ENCODE data around the gene MAMSTR.

- TF ChIP-seq POLR2AphosphoS5 (IDR thresholded peaks at IDR 0.05; ENCODE audit: low read depth, low read length) (no peak), POLR2A (IDR thresholded peaks at IDR 0.05; ENCODE audit: low read depth, low read length) (no peak), TAF1 (IDR thresholded peaks at IDR 0.05; ENCODE audit: borderline replicate concordance, low read depth, low read length) (no peak)
These were observed 19.3 kb upstream of the MAMSTR start for GRCh38 chr19:48738557-48739403.
